Endothelial cell (in vitro differentiated cells): ENCODE data around the gene LGR4. TPM values are rescaled to one million over a fixed set of nuclear protein-coding genes. Genes with fewer than 3 reads are reported as not detected.
A peak's percentile ranks its signal among the peaks of the same experiment; 100 is the strongest.
"Not testable (repeated sequence)": the region's sequence is repeated elsewhere in the genome, so short reads cannot be mapped to it uniquely, and the experiment has no call there.

Source experiments
- DNase-seq: peaks from one replicate; pipeline ENCODE4 v3.0.0; 2021; ENCODE audit warnings: low spot score
- H3K27ac Mint-ChIP-seq: one replicate; pipeline ENCODE4 v1.8.0; 2021; ENCODE audit warnings: mixed read lengths, inconsistent platforms; ENCODE audit not compliant: unreplicated experiment
- H3K27me3 Mint-ChIP-seq: one replicate; pipeline ENCODE4 v1.8.0; 2021; ENCODE audit warnings: mild to moderate bottlenecking, moderate library complexity, mixed read lengths, inconsistent platforms; ENCODE audit not compliant: unreplicated experiment
- H3K36me3 Mint-ChIP-seq: one replicate; pipeline ENCODE4 v1.8.0; 2021; ENCODE audit warnings: mild to moderate bottlenecking, low read depth, mixed read lengths, inconsistent platforms; ENCODE audit not compliant: unreplicated experiment
- H3K4me1 Mint-ChIP-seq: one replicate; pipeline ENCODE4 v1.8.0; 2021; ENCODE audit warnings: mild to moderate bottlenecking, mixed read lengths, inconsistent platforms; ENCODE audit not compliant: unreplicated experiment
- H3K4me3 Mint-ChIP-seq: one replicate; pipeline ENCODE4 v1.8.0; 2021; ENCODE audit warnings: mild to moderate bottlenecking, mixed read lengths, inconsistent platforms; ENCODE audit not compliant: unreplicated experiment
- H3K9me3 Mint-ChIP-seq: one replicate; pipeline ENCODE4 v1.8.0; 2021; ENCODE audit warnings: mixed read lengths, inconsistent platforms; ENCODE audit not compliant: unreplicated experiment
- CTCF ChIP-seq: fragments of 200-600 bp; sonication (generic); IDR thresholded peaks from one replicate; pipeline ENCODE4 v1.5.0; 2021; ENCODE audit warnings: antibody characterized with exemption; ENCODE audit not compliant: unreplicated experiment
- total RNA-seq: library from RNA; stranded (reverse); fragmentation: NEBNext Ultra II Directional; extraction: Animal tissue kit (Norgen Biotek cat#: 25700); gene quantifications from one replicate; pipeline ENCODE4 v1.2.1, GENCODE V29; 2021; ENCODE audit not compliant: unreplicated experiment

LGR4 gene
- total RNA-seq, 1 donor from 2014 or later, result 10.8 TPM

GRCh38 chr11:27350511-27350910 is 122.1 kb downstream of the LGR4 start:
- no peak overlapping the region for H3K4me3 Mint-ChIP-seq
- H3K27ac Mint-ChIP-seq, result no peak overlapping the region
- no peak for TF ChIP-seq CTCF
- no peaks in the 10 kb centered on the region for H3K9me3 Mint-ChIP-seq
- DNase-seq, result no peak
- no peaks in the 10 kb centered on the region for H3K27me3 Mint-ChIP-seq
- H3K36me3 Mint-ChIP-seq, result no peaks in the 10 kb centered on the region
- peaks cover 10% of the 10 kb centered on the region for H3K4me1 Mint-ChIP-seq

- DNase-seq, result no peak
- H3K27ac Mint-ChIP-seq, result no peak overlapping the region
- H3K4me3 Mint-ChIP-seq, result no peak overlapping the region
- no peak for TF ChIP-seq CTCF
- H3K27me3 Mint-ChIP-seq, result no peaks in the 10 kb centered on the region
- peaks cover 10% of the 10 kb centered on the region for H3K4me1 Mint-ChIP-seq
- no peaks in the 10 kb centered on the region for H3K36me3 Mint-ChIP-seq
- no peaks in the 10 kb centered on the region for H3K9me3 Mint-ChIP-seq
These were observed 122.7 kb downstream of the LGR4 start for GRCh38 chr11:27349919-27350318.

- Mint-ChIP-seq H3K36me3 (no peaks in the 10 kb centered on the region), H3K4me1 (peaks cover 10% of the 10 kb centered on the region)
These were observed 124.2 kb downstream of the LGR4 start for GRCh38 chr11:27348340-27348873.

GRCh38 chr11:27347359-27348339 is 124.9 kb downstream of the LGR4 start:
- DNase-seq, result no peak
- TF ChIP-seq CTCF, result no peak
- Mint-ChIP-seq H3K27me3 (no peaks in the 10 kb centered on the region), H3K4me1 (peaks cover 10% of the 10 kb centered on the region), H3K4me3 (no peak overlapping the region), H3K36me3 (no peaks in the 10 kb centered on the region), H3K9me3 (no peaks in the 10 kb centered on the region), H3K27ac (peak overlapping the region; percentile 32)

More at GRCh38 chr11:27348340-27348873, 124.2 kb downstream of the LGR4 start:
- TF ChIP-seq CTCF, result no peak
- Mint-ChIP-seq H3K9me3 (no peaks in the 10 kb centered on the region), H3K27ac (no peak overlapping the region), H3K4me3 (no peak overlapping the region), H3K27me3 (no peaks in the 10 kb centered on the region)
- no peak for DNase-seq

GRCh38 chr11:27339941-27340340 is 132.6 kb downstream of the LGR4 start:
- no peaks in the 10 kb centered on the region for H3K36me3 Mint-ChIP-seq
- H3K27ac Mint-ChIP-seq, result no peak overlapping the region
- no peaks in the 10 kb centered on the region for H3K4me1 Mint-ChIP-seq
- no peaks in the 10 kb centered on the region for H3K9me3 Mint-ChIP-seq
- no peaks in the 10 kb centered on the region for H3K27me3 Mint-ChIP-seq
- DNase-seq, result no peak
- TF ChIP-seq CTCF, result no peak
- no peak overlapping the region for H3K4me3 Mint-ChIP-seq

- DNase-seq, H3K9me3 Mint-ChIP-seq, H3K36me3 Mint-ChIP-seq, H3K4me1 Mint-ChIP-seq, H3K4me3 Mint-ChIP-seq, H3K27ac Mint-ChIP-seq, H3K27me3 Mint-ChIP-seq: not testable (repeated sequence)
These were observed 137.8 kb downstream of the LGR4 start for GRCh38 chr11:27334764-27335163.
